SK-N-SH (cell line): Measurements from ENCODE around the gene SYT1. TPM values are rescaled to one million over a fixed set of nuclear protein-coding genes. Genes with fewer than 3 reads are reported as not detected.

Source experiments
- CTCF ChIA-PET: fragments of 300-600, 350-600 bp; formaldehyde crosslinking; extraction: SDS; loops from one replicate; lab custom pipeline; 2021; lab: Yijun Ruan, JAX
- POLR2A ChIA-PET: fragments of 350-600 bp; sonication (Branson Sonifier 250); formaldehyde crosslinking; extraction: SDS; loops from one replicate; lab custom pipeline; 2020; ENCODE audit warnings: antibody characterized with exemption, inconsistent platforms; lab: Yijun Ruan, JAX
- DNase-seq: peaks from one replicate; pipeline ENCODE4 v3.0.0; 2012
- H2AFZ ChIP-seq: fragments of 200-600 bp; sonication (generic); 2 replicates; pipeline ENCODE4 v1.8.1; 2016; ENCODE audit warnings: antibody characterized with exemption, mild to moderate bottlenecking, low read depth
- H3F3A ChIP-seq: fragments of 200-600 bp; sonication (generic); replicated peaks from 2 replicates; pipeline ENCODE3; 2016; ENCODE audit warnings: antibody characterized with exemption, mild to moderate bottlenecking; ENCODE audit not compliant: insufficient read depth
- H3K27ac ChIP-seq, 2 experiments: fragments of 200-500 bp in 1 of 2; fragments of 200-600 bp in 1 of 2; sonication (Bioruptor generic) in 1 of 2; sonication (generic), shearing (Covaris generic) in 1 of 2; 2 replicates each; pipeline versions ENCODE4 v1.5.1 to v1.6.1; 2014 to 2016; ENCODE audit warnings: low read depth in 2 of 2, inconsistent platforms in 1 of 2, low read length in 1 of 2, mild to moderate bottlenecking in 1 of 2, mixed read lengths in 1 of 2
- H3K27me3 ChIP-seq: fragments of 200-600 bp; sonication (generic), shearing (Covaris generic); 2 replicates; pipeline ENCODE4 v1.6.1; 2016; ENCODE audit warnings: mixed run types; ENCODE audit not compliant: insufficient read depth
- H3K36me3 ChIP-seq, 2 experiments: fragments of 200-500 bp in 1 of 2; fragments of 200-600 bp in 1 of 2; sonication (Bioruptor generic) in 1 of 2; sonication (generic) in 1 of 2; replicated peaks in 1 of 2; 2 replicates each; pipeline versions ENCODE3 to v1.5.1; 2014 to 2016; ENCODE audit warnings: low read length in 1 of 2, mild to moderate bottlenecking in 1 of 2; ENCODE audit not compliant: insufficient read depth in 2 of 2, control insufficient read depth in 1 of 2
- H3K4me1 ChIP-seq, 2 experiments: fragments of 200-500 bp in 1 of 2; fragments of 200-600 bp in 1 of 2; sonication (Bioruptor generic) in 1 of 2; sonication (generic), shearing (Covaris generic) in 1 of 2; 2 replicates each; pipeline versions ENCODE4 v1.5.1 to v1.6.1; 2014 to 2016; ENCODE audit warnings: low read depth in 1 of 2, low read length in 1 of 2, mixed run types in 1 of 2; ENCODE audit not compliant: insufficient read depth in 2 of 2, control insufficient read depth in 1 of 2
- H3K4me2 ChIP-seq: fragments of 200-600 bp; sonication (generic), shearing (Covaris generic); 2 replicates; pipeline ENCODE4 v1.6.1; 2017; ENCODE audit warnings: mixed run types
- H3K4me3 ChIP-seq, 2 experiments: fragments of 200-500 bp in 1 of 2; fragments of 200-600 bp in 1 of 2; sonication (Bioruptor generic) in 1 of 2; sonication (generic), shearing (Covaris generic) in 1 of 2; 2 replicates each; pipeline versions ENCODE4 v1.5.1 to v1.8.1; 2014 to 2016; ENCODE audit warnings: low read depth in 2 of 2, inconsistent platforms in 1 of 2, low read length in 1 of 2, mild to moderate bottlenecking in 1 of 2, mixed read lengths in 1 of 2, moderate library complexity in 1 of 2
- H3K79me2 ChIP-seq: fragments of 200-600 bp; sonication (generic); 2 replicates; pipeline ENCODE4 v1.8.1; 2017; ENCODE audit warnings: mild to moderate bottlenecking; ENCODE audit not compliant: insufficient read depth
- H3K9ac ChIP-seq: fragments of 200-600 bp; sonication (generic); 2 replicates; pipeline ENCODE4 v1.6.1; 2017; ENCODE audit warnings: mixed run types
- H3K9me2 ChIP-seq: fragments of 200-600 bp; sonication (generic); 2 replicates; pipeline ENCODE4 v1.6.1; 2017; ENCODE audit warnings: mixed run types
- H3K9me3 ChIP-seq: fragments of 200-600 bp; sonication (generic); 2 replicates; pipeline ENCODE4 v1.6.1; 2017; ENCODE audit warnings: mixed run types, mild to moderate bottlenecking, moderate library complexity
- H4K20me1 ChIP-seq: fragments of 200-600 bp; sonication (generic); 2 replicates; pipeline ENCODE4 v1.6.1; 2017; ENCODE audit warnings: mild to moderate bottlenecking, mixed run types; ENCODE audit not compliant: insufficient read depth
- CHD2 ChIP-seq: fragments of 150-350 bp; IDR thresholded peaks from 2 replicates; pipeline ENCODE4 v1.6.1; 2018; ENCODE audit warnings: low read length; ENCODE audit not compliant: partially characterized antibody
- ELF1 ChIP-seq: IDR thresholded peaks from 2 replicates; pipeline ENCODE4 v1.4.0; 2012
- EP300 ChIP-seq, 2 experiments: IDR thresholded peaks; 2 replicates each; pipeline versions ENCODE4 v1.4.0 to v1.6.1; 2012; ENCODE audit warnings: borderline replicate concordance in 1 of 2, low read depth in 1 of 2, low read length in 1 of 2
- FOSL2 ChIP-seq: IDR thresholded peaks from 2 replicates; pipeline ENCODE4 v1.4.0; 2012; ENCODE audit warnings: low read depth, mild to moderate bottlenecking, moderate library complexity, borderline replicate concordance
- GABPA ChIP-seq: IDR thresholded peaks from 2 replicates; pipeline ENCODE4 v1.4.0; 2012; ENCODE audit warnings: low read depth, mild to moderate bottlenecking
- MXI1 ChIP-seq: IDR thresholded peaks from 2 replicates; pipeline ENCODE4 v1.6.1; 2012; ENCODE audit warnings: mild to moderate bottlenecking, low read depth, low read length, improper control_type of control experiment
- POLR2AphosphoS5 ChIP-seq: IDR thresholded peaks from 2 replicates; pipeline ENCODE4 v1.6.1; 2012; ENCODE audit warnings: low read depth, low read length
- RXRA ChIP-seq: IDR thresholded peaks from 2 replicates; pipeline ENCODE4 v1.4.0; 2012; ENCODE audit warnings: low read depth, mild to moderate bottlenecking, borderline replicate concordance
- TCF12 ChIP-seq: IDR thresholded peaks from 2 replicates; pipeline ENCODE4 v1.4.0; 2012
- TEAD4 ChIP-seq: IDR thresholded peaks from 2 replicates; pipeline ENCODE4 v1.4.0; 2012; ENCODE audit warnings: mild to moderate bottlenecking, borderline replicate concordance; ENCODE audit not compliant: insufficient read depth
- YY1 ChIP-seq: IDR thresholded peaks from 2 replicates; pipeline ENCODE4 v1.4.0; 2012; ENCODE audit warnings: low read depth, mild to moderate bottlenecking
- WGBS: methylation state at CpG from one replicate; pipeline ENCODE4 v1.1.6; 2017; ENCODE audit warnings: low lambda C conversion rate; 5-methylcytosine and 5-hydroxymethylcytosine counted together
- polyA plus RNA-seq, 3 experiments: library from polyadenylated mRNA; depleted of rRNA; stranded (reverse); fragments of >200 nt; gene quantifications; 2 replicates each; pipeline ENCODE4 v1.2.3, GENCODE V29; 2012
- TF ChIP-seq, protein P1 (sequence below): IDR thresholded peaks from 2 replicates; pipeline ENCODE4 v1.4.0; 2012; ENCODE audit warnings: low read depth, borderline replicate concordance
- TF ChIP-seq, protein P2 (sequence below): fragments of 150-350 bp; IDR thresholded peaks from 2 replicates; pipeline ENCODE4 v1.6.1; 2017; ENCODE audit warnings: antibody characterized with exemption, low read length, low read depth, borderline replicate concordance
- TF ChIP-seq, protein P3 (sequence below): IDR thresholded peaks from 2 replicates; pipeline ENCODE4 v1.4.0; 2012; ENCODE audit warnings: low read depth
- TF ChIP-seq, protein P4 (sequence below): IDR thresholded peaks from 2 replicates; pipeline ENCODE4 v1.6.1; 2012; ENCODE audit warnings: mild to moderate bottlenecking, low read depth, low read length, moderate library complexity

The SYT1 gene
- polyA plus RNA-seq, 1 of the 3 experiments (the other 2 are of a cell fraction) = 12.7 TPM

DNA sequence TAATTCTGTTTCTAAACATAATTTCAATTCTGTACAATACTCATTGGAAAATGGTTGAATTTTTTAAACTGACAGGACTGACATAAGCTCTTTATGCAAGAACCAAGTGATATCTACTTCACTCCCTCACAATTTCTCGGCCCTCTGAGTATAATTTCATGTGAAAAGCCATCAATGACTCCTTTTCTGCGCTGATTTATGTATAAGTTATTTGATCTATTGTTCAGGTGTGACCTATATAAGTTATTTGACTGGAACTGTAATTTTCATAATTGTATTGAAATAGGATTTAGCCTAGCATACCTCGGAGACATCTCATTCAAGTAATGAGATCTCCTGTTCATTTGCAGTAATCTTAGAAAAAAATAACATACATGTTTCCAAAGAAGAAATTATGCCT, 184.4 kb downstream of the SYT1 start (continued):
- TF ChIP-seq, protein P1, sequence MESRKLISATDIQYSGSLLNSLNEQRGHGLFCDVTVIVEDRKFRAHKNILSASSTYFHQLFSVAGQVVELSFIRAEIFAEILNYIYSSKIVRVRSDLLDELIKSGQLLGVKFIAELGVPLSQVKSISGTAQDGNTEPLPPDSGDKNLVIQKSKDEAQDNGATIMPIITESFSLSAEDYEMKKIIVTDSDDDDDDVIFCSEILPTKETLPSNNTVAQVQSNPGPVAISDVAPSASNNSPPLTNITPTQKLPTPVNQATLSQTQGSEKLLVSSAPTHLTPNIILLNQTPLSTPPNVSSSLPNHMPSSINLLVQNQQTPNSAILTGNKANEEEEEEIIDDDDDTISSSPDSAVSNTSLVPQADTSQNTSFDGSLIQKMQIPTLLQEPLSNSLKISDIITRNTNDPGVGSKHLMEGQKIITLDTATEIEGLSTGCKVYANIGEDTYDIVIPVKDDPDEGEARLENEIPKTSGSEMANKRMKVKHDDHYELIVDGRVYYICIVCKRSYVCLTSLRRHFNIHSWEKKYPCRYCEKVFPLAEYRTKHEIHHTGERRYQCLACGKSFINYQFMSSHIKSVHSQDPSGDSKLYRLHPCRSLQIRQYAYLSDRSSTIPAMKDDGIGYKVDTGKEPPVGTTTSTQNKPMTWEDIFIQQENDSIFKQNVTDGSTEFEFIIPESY = no peak
- TF ChIP-seq FOSL2 = no peak
- TF ChIP-seq, protein P2, sequence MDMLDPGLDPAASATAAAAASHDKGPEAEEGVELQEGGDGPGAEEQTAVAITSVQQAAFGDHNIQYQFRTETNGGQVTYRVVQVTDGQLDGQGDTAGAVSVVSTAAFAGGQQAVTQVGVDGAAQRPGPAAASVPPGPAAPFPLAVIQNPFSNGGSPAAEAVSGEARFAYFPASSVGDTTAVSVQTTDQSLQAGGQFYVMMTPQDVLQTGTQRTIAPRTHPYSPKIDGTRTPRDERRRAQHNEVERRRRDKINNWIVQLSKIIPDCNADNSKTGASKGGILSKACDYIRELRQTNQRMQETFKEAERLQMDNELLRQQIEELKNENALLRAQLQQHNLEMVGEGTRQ = no peak
- TF ChIP-seq YY1 = no peak
- TF ChIP-seq, all 33 proteins: peak for 0

DNA sequence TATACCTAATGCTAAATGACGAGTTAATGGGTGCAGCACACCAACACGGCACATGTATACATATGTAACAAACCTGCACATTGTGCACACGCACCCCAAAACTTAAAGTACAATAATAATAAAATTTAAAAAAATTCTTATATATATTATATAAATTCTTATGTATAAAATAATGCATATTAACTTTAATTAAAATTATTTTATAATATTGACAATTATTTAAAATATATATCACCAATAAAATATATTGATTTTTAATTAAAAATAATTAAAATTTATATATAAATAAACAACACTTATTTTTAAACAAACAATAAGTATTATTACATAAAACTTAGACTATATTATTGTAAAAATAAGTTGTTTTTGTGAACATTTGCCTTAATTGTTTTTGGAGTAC, 188.8 kb downstream of the SYT1 start:
- Histone ChIP-seq H4K20me1 (no peaks in the 10 kb centered on the region), H3K36me3 (peaks cover 0 to 20% of the 10 kb centered on the region in 2 experiments), H3K4me2 (no peak overlapping the region), H3K4me1 (peaks cover 0 to 32% of the 10 kb centered on the region in 2 experiments; a peak in 3 of 4 replicates), H3K79me2 (no peaks in the 10 kb centered on the region; the same call in 1 of the 2 replicates), H3K27ac (no peak overlapping the region), H2AFZ (no peak overlapping the region), H3K9me2 (no peaks in the 10 kb centered on the region), H3K9me3 (no peaks in the 10 kb centered on the region), H3F3A (peaks cover 36% of the 10 kb centered on the region), H3K27me3 (no peaks in the 10 kb centered on the region), H3K4me3 (no peak overlapping the region), H3K9ac (no peak overlapping the region)
- DNase-seq = no peak
- CTCF ChIA-PET = no interaction called here
- WGBS = 92% methylated on average over 3 of the region's 3 CpGs
- POLR2A ChIA-PET = no interaction called here
- TF ChIP-seq TEAD4 (no peak), CHD2 (no peak), POLR2AphosphoS5 (no peak), RXRA (no peak), MXI1 (no peak), GABPA (no peak), EP300 (IDR thresholded peaks at IDR 0.05; ENCODE audit: borderline replicate concordance in 1 of 2, low read depth in 1 of 2, low read length in 1 of 2) (no peak), TCF12 (no peak), ELF1 (no peak), FOSL2 (no peak)
- TF ChIP-seq, protein P3, sequence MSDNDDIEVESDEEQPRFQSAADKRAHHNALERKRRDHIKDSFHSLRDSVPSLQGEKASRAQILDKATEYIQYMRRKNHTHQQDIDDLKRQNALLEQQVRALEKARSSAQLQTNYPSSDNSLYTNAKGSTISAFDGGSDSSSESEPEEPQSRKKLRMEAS = no peak
- TF ChIP-seq, protein P2 = no peak
- TF ChIP-seq, protein P4, sequence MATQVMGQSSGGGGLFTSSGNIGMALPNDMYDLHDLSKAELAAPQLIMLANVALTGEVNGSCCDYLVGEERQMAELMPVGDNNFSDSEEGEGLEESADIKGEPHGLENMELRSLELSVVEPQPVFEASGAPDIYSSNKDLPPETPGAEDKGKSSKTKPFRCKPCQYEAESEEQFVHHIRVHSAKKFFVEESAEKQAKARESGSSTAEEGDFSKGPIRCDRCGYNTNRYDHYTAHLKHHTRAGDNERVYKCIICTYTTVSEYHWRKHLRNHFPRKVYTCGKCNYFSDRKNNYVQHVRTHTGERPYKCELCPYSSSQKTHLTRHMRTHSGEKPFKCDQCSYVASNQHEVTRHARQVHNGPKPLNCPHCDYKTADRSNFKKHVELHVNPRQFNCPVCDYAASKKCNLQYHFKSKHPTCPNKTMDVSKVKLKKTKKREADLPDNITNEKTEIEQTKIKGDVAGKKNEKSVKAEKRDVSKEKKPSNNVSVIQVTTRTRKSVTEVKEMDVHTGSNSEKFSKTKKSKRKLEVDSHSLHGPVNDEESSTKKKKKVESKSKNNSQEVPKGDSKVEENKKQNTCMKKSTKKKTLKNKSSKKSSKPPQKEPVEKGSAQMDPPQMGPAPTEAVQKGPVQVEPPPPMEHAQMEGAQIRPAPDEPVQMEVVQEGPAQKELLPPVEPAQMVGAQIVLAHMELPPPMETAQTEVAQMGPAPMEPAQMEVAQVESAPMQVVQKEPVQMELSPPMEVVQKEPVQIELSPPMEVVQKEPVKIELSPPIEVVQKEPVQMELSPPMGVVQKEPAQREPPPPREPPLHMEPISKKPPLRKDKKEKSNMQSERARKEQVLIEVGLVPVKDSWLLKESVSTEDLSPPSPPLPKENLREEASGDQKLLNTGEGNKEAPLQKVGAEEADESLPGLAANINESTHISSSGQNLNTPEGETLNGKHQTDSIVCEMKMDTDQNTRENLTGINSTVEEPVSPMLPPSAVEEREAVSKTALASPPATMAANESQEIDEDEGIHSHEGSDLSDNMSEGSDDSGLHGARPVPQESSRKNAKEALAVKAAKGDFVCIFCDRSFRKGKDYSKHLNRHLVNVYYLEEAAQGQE = no peak
